PC-3 (cell line): ENCODE data around the gene TSPEAR. TPM values are rescaled to one million over a fixed set of nuclear protein-coding genes. Genes with fewer than 3 reads are reported as not detected.

ENCODE experiments used
- ATAC-seq: fragments of 200-7000 bp; cut with Tn5 transposase; 2 replicates; pipeline ENCODE4 v1.9.1; 2020; ENCODE audit warnings: mild to moderate bottlenecking, moderate library complexity
- BruUV-seq: library from RNA; stranded (reverse); fragments of 400-500 nt; replicated peaks from 2 replicates; lab custom pipeline; 2021; lab: Mats Ljungman, UMichigan
- CTCF ChIA-PET: fragments of 300-600 bp; sonication (Branson Sonifier 250); formaldehyde crosslinking; loops from one replicate; lab custom pipeline; 2022; ENCODE audit warnings: antibody characterized with exemption; lab: Charles Lee
- POLR2A ChIA-PET: fragments of 300-600 bp; sonication (Branson Sonifier 250); formaldehyde crosslinking; loops from one replicate; lab custom pipeline; 2022; ENCODE audit warnings: antibody characterized with exemption; ENCODE audit not compliant: unreplicated experiment; lab: Charles Lee
- DNase-seq: peaks from one replicate; pipeline ENCODE4 v3.0.0-alpha.2; 2015
- H2AFZ ChIP-seq: fragments of 300-600 bp; sonication (generic); 2 replicates; pipeline ENCODE4 v1.6.0; 2016; ENCODE audit warnings: antibody characterized with exemption, low read length
- H3F3A ChIP-seq: fragments of 300-600 bp; sonication (generic); one replicate; pipeline ENCODE4 v1.6.0; 2017; ENCODE audit warnings: antibody characterized with exemption, low read length, control low read depth, mild to moderate bottlenecking; ENCODE audit not compliant: unreplicated experiment
- H3K27ac ChIP-seq: fragments of 300-600 bp; sonication (generic); 2 replicates; pipeline ENCODE4 v1.5.1; 2016; ENCODE audit warnings: mild to moderate bottlenecking, low read length
- H3K27me3 ChIP-seq: fragments of 300-600 bp; sonication (generic); 2 replicates; pipeline ENCODE4 v1.6.1; 2016; ENCODE audit warnings: low read length, mixed read lengths
- H3K36me3 ChIP-seq: fragments of 300-600 bp; sonication (generic); 2 replicates; pipeline ENCODE4 v1.6.1; 2016; ENCODE audit warnings: low read depth, mixed run types, low read length, mixed read lengths
- H3K4me1 ChIP-seq: fragments of 300-600 bp; sonication (generic); 2 replicates; pipeline ENCODE4 v1.5.1; 2016; ENCODE audit warnings: low read length; ENCODE audit not compliant: insufficient read depth
- H3K4me2 ChIP-seq: fragments of 300-600 bp; sonication (generic); 2 replicates; pipeline ENCODE4 v1.6.0; 2016; ENCODE audit warnings: low read length
- H3K4me3 ChIP-seq: fragments of 300-600 bp; sonication (generic); 2 replicates; pipeline ENCODE4 v1.5.1; 2016; ENCODE audit warnings: mild to moderate bottlenecking, low read length, mixed read lengths
- H3K79me2 ChIP-seq: fragments of 300-600 bp; sonication (generic); 2 replicates; pipeline ENCODE4 v1.6.1; 2017; ENCODE audit warnings: low read length, mixed read lengths
- H3K9ac ChIP-seq: fragments of 300-600 bp; sonication (generic); 2 replicates; pipeline ENCODE4 v1.6.0; 2016; ENCODE audit warnings: mild to moderate bottlenecking, low read length
- H3K9me2 ChIP-seq: fragments of 300-600 bp; sonication (generic); replicated peaks from 2 replicates; pipeline ENCODE4 v1.6.1; 2016; ENCODE audit warnings: mixed run types, low read length, mixed read lengths
- H3K9me3 ChIP-seq: fragments of 300-600 bp; sonication (generic); 2 replicates; pipeline ENCODE4 v1.6.1; 2016; ENCODE audit warnings: low read length, mixed read lengths
- H4K20me1 ChIP-seq: fragments of 300-600 bp; sonication (generic); 2 replicates; pipeline ENCODE4 v1.6.1; 2016; ENCODE audit warnings: low read length, mixed read lengths
- EZH2phosphoT487 ChIP-seq: fragments of 300-600 bp; sonication (generic); IDR thresholded peaks from 2 replicates; pipeline ENCODE4 v1.6.1; 2018; ENCODE audit warnings: mild to moderate bottlenecking, antibody characterized with exemption, low read length, borderline replicate concordance
- intact Hi-C: fragments of 100-400 bp; cut with micrococcal nuclease; formaldehyde crosslinking; loops from 2 replicates; pipeline ENCODE4 v1.9.0; 2023
- total RNA-seq: library from RNA; depleted of rRNA; stranded (reverse); fragments of >200 nt; gene quantifications from 2 replicates; pipeline ENCODE4 v1.2.3, GENCODE V29; 2014; rRNA removed
- TF ChIP-seq, protein P1 (sequence below): fragments of 300-600 bp; sonication (generic); conservative IDR thresholded peaks from 2 replicates; pipeline ENCODE4 v1.5.1; 2017; ENCODE audit warnings: antibody characterized with exemption, low read depth, mild to moderate bottlenecking, low read length

Gene TSPEAR
- total RNA-seq, 1 experiment from 2014 or later, result 2.1 TPM

DNA sequence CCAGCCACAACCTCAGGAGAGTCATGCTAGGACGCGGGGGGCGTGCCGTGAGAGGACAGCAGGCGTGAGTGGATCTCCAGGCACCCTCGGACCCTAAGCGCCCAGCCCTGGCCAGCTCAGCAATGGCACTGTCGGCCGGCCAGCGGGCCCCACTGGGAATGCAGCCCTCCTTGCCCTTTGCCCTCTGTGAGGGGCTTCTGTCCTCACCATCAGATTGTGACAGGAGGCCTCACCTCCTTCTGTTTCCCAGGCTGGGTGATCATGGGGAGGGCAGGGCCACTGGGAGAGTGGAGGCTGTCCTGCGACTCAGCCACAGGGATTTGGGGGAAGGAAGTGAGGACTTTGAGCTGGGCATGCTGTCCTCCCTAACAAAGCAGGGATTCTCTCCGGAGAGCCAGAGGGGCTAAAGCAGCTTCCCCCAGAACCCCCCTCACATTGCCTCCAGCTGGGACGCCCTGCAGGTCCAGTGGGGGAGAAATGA, 262.7 kb downstream of the TSPEAR start:
- no peaks in the 10 kb centered on the region for H3K9me2 ChIP-seq
- H3K4me2 ChIP-seq, result no peak overlapping the region
- no peak overlapping the region for H3K4me3 ChIP-seq
- CTCF ChIA-PET, result no interaction called here
- intact Hi-C loops, result no loop called here
- H3K27me3 ChIP-seq, result peaks cover 27% of the 10 kb centered on the region; the same call in 1 of the 2 replicates
- H2AFZ ChIP-seq, result no peak overlapping the region
- POLR2A ChIA-PET, result no interaction called here
- no peaks in the 10 kb centered on the region for H3K36me3 ChIP-seq
- no peaks in the 10 kb centered on the region for H3F3A ChIP-seq
- TF ChIP-seq EZH2phosphoT487, result no peak
- TF ChIP-seq, protein P1, sequence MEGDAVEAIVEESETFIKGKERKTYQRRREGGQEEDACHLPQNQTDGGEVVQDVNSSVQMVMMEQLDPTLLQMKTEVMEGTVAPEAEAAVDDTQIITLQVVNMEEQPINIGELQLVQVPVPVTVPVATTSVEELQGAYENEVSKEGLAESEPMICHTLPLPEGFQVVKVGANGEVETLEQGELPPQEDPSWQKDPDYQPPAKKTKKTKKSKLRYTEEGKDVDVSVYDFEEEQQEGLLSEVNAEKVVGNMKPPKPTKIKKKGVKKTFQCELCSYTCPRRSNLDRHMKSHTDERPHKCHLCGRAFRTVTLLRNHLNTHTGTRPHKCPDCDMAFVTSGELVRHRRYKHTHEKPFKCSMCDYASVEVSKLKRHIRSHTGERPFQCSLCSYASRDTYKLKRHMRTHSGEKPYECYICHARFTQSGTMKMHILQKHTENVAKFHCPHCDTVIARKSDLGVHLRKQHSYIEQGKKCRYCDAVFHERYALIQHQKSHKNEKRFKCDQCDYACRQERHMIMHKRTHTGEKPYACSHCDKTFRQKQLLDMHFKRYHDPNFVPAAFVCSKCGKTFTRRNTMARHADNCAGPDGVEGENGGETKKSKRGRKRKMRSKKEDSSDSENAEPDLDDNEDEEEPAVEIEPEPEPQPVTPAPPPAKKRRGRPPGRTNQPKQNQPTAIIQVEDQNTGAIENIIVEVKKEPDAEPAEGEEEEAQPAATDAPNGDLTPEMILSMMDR, result no peak
- no peaks in the 10 kb centered on the region for H3K9me3 ChIP-seq
- ATAC-seq, result no peak
- no peak overlapping the region for H3K27ac ChIP-seq
- no peaks in the 10 kb centered on the region for H3K4me1 ChIP-seq
- H3K9ac ChIP-seq, result no peak overlapping the region
- DNase-seq, result no peak
- H4K20me1 ChIP-seq, result no peaks in the 10 kb centered on the region
- H3K79me2 ChIP-seq, result no peaks in the 10 kb centered on the region
- no TSS peak for BruUV-seq

Other genes with a start within 250 kb of the TSPEAR start
- not detected in 2 replicates for gene KRTAP10-1, start 171.4 kb downstream of the TSPEAR start, total RNA-seq
- gene KRTAP10-2, start 160.1 kb downstream of the TSPEAR start, total RNA-seq, result not detected in 2 replicates
- gene KRTAP10-3, start 152.8 kb downstream of the TSPEAR start, total RNA-seq, result not detected in 2 replicates
- not detected in 2 replicates for gene KRTAP10-4, start 137.8 kb downstream of the TSPEAR start, total RNA-seq
- 0.98 TPM in 1 of 2 replicates, not detected in the other for gene KRTAP10-5, start 131.0 kb downstream of the TSPEAR start, total RNA-seq
- gene KRTAP10-6, start 119.1 kb downstream of the TSPEAR start, total RNA-seq, result not detected in 2 replicates
- gene KRTAP10-7, start 111.0 kb downstream of the TSPEAR start, total RNA-seq, result not detected in 2 replicates
- gene KRTAP10-8, start 99.5 kb downstream of the TSPEAR start, total RNA-seq, result not detected in 2 replicates
- gene KRTAP10-9, start 84.5 kb downstream of the TSPEAR start, total RNA-seq, result not detected in 2 replicates
- not detected in 2 replicates for gene KRTAP10-10, start 74.2 kb downstream of the TSPEAR start, total RNA-seq
- not detected in 2 replicates for gene KRTAP10-11, start 65.2 kb downstream of the TSPEAR start, total RNA-seq
- gene KRTAP12-4, start 56.9 kb downstream of the TSPEAR start, total RNA-seq, result not detected in 2 replicates
- not detected in 2 replicates for gene KRTAP12-3, start 53.6 kb downstream of the TSPEAR start, total RNA-seq
- not detected in 2 replicates for gene KRTAP12-2, start 44.6 kb downstream of the TSPEAR start, total RNA-seq
- 0.62 and 0.86 TPM in 2 replicates for gene KRTAP12-1, start 29.4 kb downstream of the TSPEAR start, total RNA-seq
- gene KRTAP10-12, start 14.4 kb downstream of the TSPEAR start, total RNA-seq, result not detected in 2 replicates
- gene UBE2G2, start 90.2 kb upstream of the TSPEAR start, total RNA-seq, result 159 and 189 TPM in 2 replicates
- 242 and 290 TPM in 2 replicates for gene SUMO3, start 106.5 kb upstream of the TSPEAR start, total RNA-seq
- gene PTTG1IP, start 162.1 kb upstream of the TSPEAR start, total RNA-seq, result 330 and 455 TPM in 2 replicates
- gene ITGB2, start 209.3 kb upstream of the TSPEAR start, total RNA-seq, result 45.1 and 45.7 TPM in 2 replicates
- gene SLX9, start 228.5 kb upstream of the TSPEAR start, total RNA-seq, result 80.1 and 94.9 TPM in 2 replicates